ENCODE data around the gene ATXN10.

The ATXN10 gene

DNA sequence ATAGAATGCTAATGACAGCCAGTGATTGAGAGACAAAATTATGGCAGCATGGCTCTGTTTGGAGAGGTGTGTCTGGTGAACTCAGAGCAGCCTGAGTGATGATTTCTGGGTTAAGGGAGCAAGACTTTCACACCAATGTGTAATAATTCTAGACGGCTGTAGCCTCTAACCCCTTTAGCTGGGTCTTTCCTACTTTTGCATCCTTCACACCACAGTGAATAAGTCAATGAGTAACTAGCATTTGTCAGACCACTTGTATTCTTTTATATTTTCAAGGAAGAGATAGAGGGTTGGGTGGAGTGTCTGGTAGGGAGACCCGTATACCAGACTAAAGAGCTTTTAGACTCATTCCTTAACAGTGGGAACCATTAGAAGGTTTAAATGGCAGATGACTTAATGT, 50.4 kb downstream of the ATXN10 start:
- Histone ChIP-seq H3K27ac (ENCODE audit: low read length) (no peak overlapping the region), H3K4me1 (ENCODE audit: insufficient read depth, low read length) (no peaks in the 10 kb centered on the region), H3K9me3 (ENCODE audit: insufficient read depth, low read depth, low read length) (no peaks in the 10 kb centered on the region), H3K4me3 (ENCODE audit: low read length) (no peak overlapping the region), H3K27me3 (ENCODE audit: insufficient read depth, low read length) (no peaks in the 10 kb centered on the region), H3K36me3 (ENCODE audit: insufficient read depth, low read depth, low read length) (peaks cover 51% of the 10 kb centered on the region), H3K9ac (ENCODE audit: low read depth, low read length) (no peak overlapping the region)

GRCh38 chr22:45726081-45726480, 54.4 kb downstream of the ATXN10 start:
- H3K9me3 ChIP-seq (ENCODE audit: insufficient read depth, low read depth, low read length): no peaks in the 10 kb centered on the region
- H3K9ac ChIP-seq (ENCODE audit: low read depth, low read length): no peak overlapping the region
- no peaks in the 10 kb centered on the region for H3K4me1 ChIP-seq (ENCODE audit: insufficient read depth, low read length)
- peaks cover 41% of the 10 kb centered on the region for H3K36me3 ChIP-seq (ENCODE audit: insufficient read depth, low read depth, low read length)
- H3K27me3 ChIP-seq (ENCODE audit: insufficient read depth, low read length): no peaks in the 10 kb centered on the region
- H3K4me3 ChIP-seq (ENCODE audit: low read length): no peak overlapping the region
- H3K27ac ChIP-seq (ENCODE audit: low read length): no peak overlapping the region

DNA sequence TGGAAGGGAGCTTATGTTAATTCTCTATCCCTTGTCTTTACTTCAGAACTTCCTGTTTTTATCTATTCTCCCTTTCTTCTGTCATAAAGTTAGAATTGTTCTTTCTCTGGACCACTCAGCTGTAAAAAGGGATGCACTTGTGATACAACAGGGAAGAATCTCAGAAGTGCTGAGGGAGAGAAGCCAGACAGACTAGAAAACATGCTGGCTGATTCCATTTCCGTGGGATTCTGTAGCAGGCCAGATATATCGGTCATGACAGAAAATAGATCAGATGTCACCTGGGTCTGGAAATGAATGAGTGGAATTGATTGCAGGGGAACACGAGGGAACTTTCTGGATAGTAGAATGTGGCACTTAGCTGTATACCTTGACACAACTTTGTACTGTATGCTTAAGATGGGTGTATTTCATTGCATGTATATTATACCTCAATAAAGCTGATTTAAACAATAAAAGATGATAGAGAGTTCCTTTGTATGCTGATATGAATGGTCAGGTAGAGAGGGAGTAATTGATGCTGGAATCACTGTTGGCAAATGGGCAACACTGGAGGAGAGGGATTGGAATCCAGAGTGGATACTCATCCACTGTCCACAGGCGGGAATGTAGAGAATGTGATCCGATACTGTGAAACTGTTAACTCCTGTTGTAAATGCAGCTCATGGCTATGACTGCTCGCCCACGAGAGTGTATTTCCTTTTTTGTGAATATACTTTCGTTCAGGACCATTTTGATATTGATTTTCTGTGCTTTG, 59.6 kb downstream of the ATXN10 start:
- Histone ChIP-seq H3K9ac (ENCODE audit: low read depth, low read length) (no peak overlapping the region), H3K9me3 (ENCODE audit: insufficient read depth, low read depth, low read length) (no peaks in the 10 kb centered on the region), H3K27ac (ENCODE audit: low read length) (no peak overlapping the region), H3K36me3 (ENCODE audit: insufficient read depth, low read depth, low read length) (peaks cover 55% of the 10 kb centered on the region), H3K4me1 (ENCODE audit: insufficient read depth, low read length) (no peaks in the 10 kb centered on the region), H3K4me3 (ENCODE audit: low read length) (no peak overlapping the region), H3K27me3 (ENCODE audit: insufficient read depth, low read length) (no peaks in the 10 kb centered on the region)

DNA sequence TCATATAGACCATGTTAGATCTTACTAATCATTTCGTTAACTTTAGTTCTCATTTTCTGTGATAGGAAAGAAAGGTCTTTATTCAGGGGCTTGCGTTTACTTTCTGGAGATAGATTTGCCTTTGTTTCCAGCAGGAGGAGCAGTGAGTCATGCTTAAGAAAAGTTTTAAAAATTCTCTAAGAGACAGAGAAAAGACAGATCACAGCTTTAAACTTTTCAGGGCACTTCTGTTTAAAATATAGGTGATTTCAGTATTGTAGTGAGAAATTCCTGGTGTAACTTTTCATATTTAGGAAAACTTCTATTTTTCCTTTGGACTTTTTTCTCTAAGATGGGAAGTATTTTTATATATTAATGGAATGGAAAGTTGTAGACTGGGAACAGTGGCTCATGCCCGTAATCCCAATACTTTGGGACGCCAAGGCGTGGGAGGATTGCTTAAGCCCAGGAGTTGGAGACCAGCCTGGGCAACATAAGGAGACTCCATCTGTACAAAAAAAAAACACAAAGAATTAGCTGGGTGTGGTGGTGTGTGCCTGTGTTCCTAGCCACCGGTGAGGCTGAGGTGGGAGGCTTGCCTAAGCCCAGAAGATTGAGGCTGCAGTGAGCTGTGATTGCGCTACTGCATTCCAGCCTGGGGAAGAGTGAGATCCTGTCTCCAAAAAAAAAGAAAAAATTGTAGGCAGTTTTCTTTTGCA, 60.3 kb downstream of the ATXN10 start:
- H3K9ac ChIP-seq (ENCODE audit: low read depth, low read length): no peak overlapping the region

DNA sequence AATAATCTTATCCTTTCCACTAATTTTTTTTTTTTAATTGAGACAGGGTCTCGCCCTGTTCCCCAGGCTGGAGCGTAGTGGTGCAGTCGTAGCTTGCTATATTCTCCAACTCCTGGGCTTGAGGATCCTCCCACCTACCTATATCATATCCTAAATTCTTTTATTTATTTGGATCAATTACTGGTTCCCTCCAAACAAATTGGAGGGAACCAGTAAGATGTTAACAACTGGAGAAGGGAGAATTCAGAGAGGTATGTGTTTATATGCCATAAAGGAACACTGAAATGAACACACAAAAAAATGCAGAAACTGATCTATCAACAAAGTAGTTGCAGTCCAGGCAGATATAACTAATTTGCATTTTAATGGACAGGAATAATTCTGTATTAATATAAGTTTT, 63.6 kb downstream of the ATXN10 start:
- H3K4me1 ChIP-seq (ENCODE audit: insufficient read depth, low read length): no peaks in the 10 kb centered on the region
- H3K27ac ChIP-seq (ENCODE audit: low read length): no peak overlapping the region
- H3K9ac ChIP-seq (ENCODE audit: low read depth, low read length): no peak overlapping the region
- H3K9me3 ChIP-seq (ENCODE audit: insufficient read depth, low read depth, low read length): no peaks in the 10 kb centered on the region
- H3K36me3 ChIP-seq (ENCODE audit: insufficient read depth, low read depth, low read length): peaks cover 77% of the 10 kb centered on the region
- no peak overlapping the region for H3K4me3 ChIP-seq (ENCODE audit: low read length)
- no peaks in the 10 kb centered on the region for H3K27me3 ChIP-seq (ENCODE audit: insufficient read depth, low read length)

More for the DNA sequence above, 60.3 kb downstream of the ATXN10 start:
- H3K36me3 ChIP-seq (ENCODE audit: insufficient read depth, low read depth, low read length): peaks cover 62% of the 10 kb centered on the region
- no peak overlapping the region for H3K4me3 ChIP-seq (ENCODE audit: low read length)
- no peaks in the 10 kb centered on the region for H3K4me1 ChIP-seq (ENCODE audit: insufficient read depth, low read length)
- H3K27me3 ChIP-seq (ENCODE audit: insufficient read depth, low read length): no peaks in the 10 kb centered on the region
- no peak overlapping the region for H3K27ac ChIP-seq (ENCODE audit: low read length)
- H3K9me3 ChIP-seq (ENCODE audit: insufficient read depth, low read depth, low read length): no peaks in the 10 kb centered on the region

DNA sequence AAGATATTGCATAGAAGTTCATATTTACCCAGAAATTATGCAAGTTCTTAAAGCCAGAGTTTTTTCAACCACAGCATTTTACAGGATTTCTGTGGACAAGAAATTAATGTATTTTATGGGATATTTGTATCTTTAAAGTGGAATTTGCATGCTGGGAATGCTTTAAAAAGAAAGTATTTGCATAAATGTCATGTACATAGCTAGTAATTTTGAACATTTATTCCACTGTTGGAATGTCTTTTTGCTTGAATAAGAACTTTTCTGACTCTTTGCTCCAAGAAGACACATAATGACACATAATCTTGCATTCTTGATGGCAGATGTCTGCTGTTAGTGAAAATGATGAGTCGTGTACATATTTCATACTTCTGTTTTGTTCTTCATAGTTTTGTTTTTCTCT, 66.6 kb downstream of the ATXN10 start:
- Histone ChIP-seq H3K36me3 (ENCODE audit: insufficient read depth, low read depth, low read length) (peaks cover 83% of the 10 kb centered on the region), H3K9me3 (ENCODE audit: insufficient read depth, low read depth, low read length) (no peaks in the 10 kb centered on the region), H3K27ac (ENCODE audit: low read length) (no peak overlapping the region), H3K4me3 (ENCODE audit: low read length) (no peak overlapping the region), H3K4me1 (ENCODE audit: insufficient read depth, low read length) (peaks cover 3% of the 10 kb centered on the region; the same call in 1 of the 2 replicates), H3K9ac (ENCODE audit: low read depth, low read length) (no peak overlapping the region), H3K27me3 (ENCODE audit: insufficient read depth, low read length) (no peaks in the 10 kb centered on the region)

GRCh38 chr22:45740236-45740635, 68.6 kb downstream of the ATXN10 start:
- no peaks in the 10 kb centered on the region for H3K9me3 ChIP-seq (ENCODE audit: insufficient read depth, low read depth, low read length)
- no peak overlapping the region for H3K9ac ChIP-seq (ENCODE audit: low read depth, low read length)
- H3K27ac ChIP-seq (ENCODE audit: low read length): no peak overlapping the region
- H3K4me1 ChIP-seq (ENCODE audit: insufficient read depth, low read length): peaks cover 8% of the 10 kb centered on the region
- peaks cover 88% of the 10 kb centered on the region for H3K36me3 ChIP-seq (ENCODE audit: insufficient read depth, low read depth, low read length)
- no peak overlapping the region for H3K4me3 ChIP-seq (ENCODE audit: low read length)
- H3K27me3 ChIP-seq (ENCODE audit: insufficient read depth, low read length): no peaks in the 10 kb centered on the region

GRCh38 chr22:45742866-45743450, 71.3 kb downstream of the ATXN10 start:
- Histone ChIP-seq H3K27ac (ENCODE audit: low read length) (no peak overlapping the region), H3K9me3 (ENCODE audit: insufficient read depth, low read depth, low read length) (no peaks in the 10 kb centered on the region), H3K4me3 (ENCODE audit: low read length) (no peak overlapping the region), H3K4me1 (ENCODE audit: insufficient read depth, low read length) (peaks cover 8% of the 10 kb centered on the region), H3K27me3 (ENCODE audit: insufficient read depth, low read length) (no peaks in the 10 kb centered on the region), H3K36me3 (ENCODE audit: insufficient read depth, low read depth, low read length) (peaks cover 72% of the 10 kb centered on the region), H3K9ac (ENCODE audit: low read depth, low read length) (no peak overlapping the region)

DNA sequence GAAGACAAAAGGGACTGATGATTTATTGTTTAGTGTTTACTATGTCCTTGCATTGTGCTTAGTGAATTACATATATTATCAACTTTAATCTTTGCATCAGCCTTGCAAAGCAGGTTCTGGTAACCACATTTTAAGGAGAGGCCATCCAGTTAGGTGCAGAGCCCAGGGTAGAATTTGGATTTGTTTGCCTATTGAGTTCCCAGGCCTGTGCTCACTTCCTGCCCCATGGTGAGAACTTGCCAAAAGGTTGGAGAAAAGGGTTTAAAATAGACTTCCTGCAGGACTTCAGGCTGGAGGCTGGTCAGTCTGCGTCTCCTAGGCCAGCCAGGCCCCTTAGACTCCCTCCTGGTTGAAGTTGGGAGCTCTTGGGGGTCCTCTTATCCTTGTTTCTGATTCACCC, 72.1 kb downstream of the ATXN10 start:
- Histone ChIP-seq H3K9me3 (ENCODE audit: insufficient read depth, low read depth, low read length) (no peaks in the 10 kb centered on the region), H3K27ac (ENCODE audit: low read length) (no peak overlapping the region), H3K36me3 (ENCODE audit: insufficient read depth, low read depth, low read length) (peaks cover 70% of the 10 kb centered on the region), H3K9ac (ENCODE audit: low read depth, low read length) (no peak overlapping the region), H3K4me1 (ENCODE audit: insufficient read depth, low read length) (peaks cover 8% of the 10 kb centered on the region), H3K27me3 (ENCODE audit: insufficient read depth, low read length) (no peaks in the 10 kb centered on the region), H3K4me3 (ENCODE audit: low read length) (no peak overlapping the region)

DNA sequence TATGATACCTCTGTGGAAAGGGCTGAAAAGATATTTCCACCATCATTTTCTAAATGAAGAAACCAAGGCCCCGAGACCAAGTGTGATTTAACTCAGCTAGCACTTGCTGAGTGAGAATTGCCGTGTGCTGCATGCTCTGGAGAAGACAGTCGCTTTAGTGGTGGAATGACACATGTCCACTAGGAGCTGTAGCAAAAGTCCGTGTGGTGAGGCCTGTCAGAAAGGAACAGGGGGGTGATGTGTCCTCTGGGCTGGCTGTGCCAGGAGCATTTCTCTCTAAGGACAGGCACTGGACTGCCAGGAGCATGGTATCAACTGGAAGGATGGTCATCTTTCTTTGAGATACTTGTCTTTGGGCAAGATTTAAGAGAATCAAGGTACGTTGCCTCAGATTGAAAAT, 72.8 kb downstream of the ATXN10 start:
- no peak overlapping the region for H3K4me3 ChIP-seq (ENCODE audit: low read length)
- H3K9me3 ChIP-seq (ENCODE audit: insufficient read depth, low read depth, low read length): no peaks in the 10 kb centered on the region
- H3K9ac ChIP-seq (ENCODE audit: low read depth, low read length): no peak overlapping the region
- peaks cover 70% of the 10 kb centered on the region for H3K36me3 ChIP-seq (ENCODE audit: insufficient read depth, low read depth, low read length)
- no peaks in the 10 kb centered on the region for H3K27me3 ChIP-seq (ENCODE audit: insufficient read depth, low read length)
- H3K27ac ChIP-seq (ENCODE audit: low read length): no peak overlapping the region
- H3K4me1 ChIP-seq (ENCODE audit: insufficient read depth, low read length): peaks cover 8% of the 10 kb centered on the region

DNA sequence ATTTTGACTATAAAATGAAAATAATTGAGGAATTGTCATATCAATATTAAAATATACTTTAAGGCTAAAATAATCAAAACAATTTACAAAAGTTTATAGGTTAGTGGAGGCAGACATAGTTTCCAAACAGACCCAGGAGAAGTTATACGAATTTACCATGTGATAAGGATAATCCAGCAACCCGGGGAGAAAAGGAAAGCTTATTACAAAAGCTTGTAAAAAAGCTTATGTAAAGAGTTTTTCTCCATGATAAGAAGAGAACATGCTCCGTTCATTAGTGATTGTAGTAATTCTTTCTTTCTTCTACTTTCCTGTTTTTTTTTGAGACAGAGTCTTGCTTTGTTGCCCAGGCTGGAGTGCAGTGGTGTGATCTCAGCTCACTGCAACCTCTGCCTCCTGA, 79.0 kb downstream of the ATXN10 start:
- peaks cover 12% of the 10 kb centered on the region; the same call in 1 of the 2 replicates for H3K36me3 ChIP-seq (ENCODE audit: insufficient read depth, low read depth, low read length)
- no peaks in the 10 kb centered on the region for H3K27me3 ChIP-seq (ENCODE audit: insufficient read depth, low read length)
- no peaks in the 10 kb centered on the region for H3K4me1 ChIP-seq (ENCODE audit: insufficient read depth, low read length)
- H3K9ac ChIP-seq (ENCODE audit: low read depth, low read length): no peak overlapping the region
- no peak overlapping the region for H3K4me3 ChIP-seq (ENCODE audit: low read length)
- no peaks in the 10 kb centered on the region for H3K9me3 ChIP-seq (ENCODE audit: insufficient read depth, low read depth, low read length)
- H3K27ac ChIP-seq (ENCODE audit: low read length): no peak overlapping the region

- Histone ChIP-seq H3K4me1 (ENCODE audit: insufficient read depth, low read length) (peaks cover 4% of the 10 kb centered on the region; the same call in 1 of the 2 replicates), H3K4me3 (ENCODE audit: low read length) (no peak overlapping the region), H3K36me3 (ENCODE audit: insufficient read depth, low read depth, low read length) (peaks cover 12% of the 10 kb centered on the region; the same call in 1 of the 2 replicates)
Measured at GRCh38 chr22:45752036-45752435, 80.4 kb downstream of the ATXN10 start.

More at GRCh38 chr22:45752036-45752435, 80.4 kb downstream of the ATXN10 start:
- H3K27ac ChIP-seq (ENCODE audit: low read length): no peak overlapping the region
- H3K9ac ChIP-seq (ENCODE audit: low read depth, low read length): no peak overlapping the region
- H3K27me3 ChIP-seq (ENCODE audit: insufficient read depth, low read length): no peaks in the 10 kb centered on the region
- no peaks in the 10 kb centered on the region for H3K9me3 ChIP-seq (ENCODE audit: insufficient read depth, low read depth, low read length)
